ENCODE data around the gene PIGU.

The PIGU gene

DNA sequence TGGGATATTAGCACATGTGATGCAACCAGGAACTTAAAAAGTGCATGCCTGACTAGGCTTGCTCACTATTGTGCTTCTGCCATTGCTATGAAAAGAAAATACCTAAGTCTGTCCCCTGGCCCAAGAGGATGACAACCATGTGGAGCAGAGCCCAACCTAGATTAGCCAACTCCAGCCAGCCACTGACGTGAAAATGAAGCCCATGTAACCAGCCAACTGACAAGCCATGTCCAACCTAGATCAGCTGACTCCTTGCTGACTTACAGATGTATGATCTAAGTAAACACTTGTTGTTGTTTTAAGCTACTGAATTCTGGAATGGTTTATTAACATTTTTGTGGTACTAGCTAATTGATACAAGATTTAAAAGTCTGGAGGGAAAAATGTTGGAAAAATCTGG is 47.5 kb downstream of the PIGU start:
- Histone ChIP-seq H3K9me3 (no peaks in the 10 kb centered on the region), H3K27me3 (no peaks in the 10 kb centered on the region), H3K4me1 (ENCODE audit: control insufficient read depth in 1 of 2, insufficient read depth in 1 of 2, low read depth in 1 of 2, low read length in 1 of 2) (peaks cover 29 to 32% of the 10 kb centered on the region in 2 experiments), H3K4me3 (ENCODE audit: low read depth in 1 of 2, low read length in 1 of 2) (no peak overlapping the region), H3K27ac (no peak overlapping the region), H3K36me3 (no peaks in the 10 kb centered on the region)
- TF ChIP-seq, protein P1, sequence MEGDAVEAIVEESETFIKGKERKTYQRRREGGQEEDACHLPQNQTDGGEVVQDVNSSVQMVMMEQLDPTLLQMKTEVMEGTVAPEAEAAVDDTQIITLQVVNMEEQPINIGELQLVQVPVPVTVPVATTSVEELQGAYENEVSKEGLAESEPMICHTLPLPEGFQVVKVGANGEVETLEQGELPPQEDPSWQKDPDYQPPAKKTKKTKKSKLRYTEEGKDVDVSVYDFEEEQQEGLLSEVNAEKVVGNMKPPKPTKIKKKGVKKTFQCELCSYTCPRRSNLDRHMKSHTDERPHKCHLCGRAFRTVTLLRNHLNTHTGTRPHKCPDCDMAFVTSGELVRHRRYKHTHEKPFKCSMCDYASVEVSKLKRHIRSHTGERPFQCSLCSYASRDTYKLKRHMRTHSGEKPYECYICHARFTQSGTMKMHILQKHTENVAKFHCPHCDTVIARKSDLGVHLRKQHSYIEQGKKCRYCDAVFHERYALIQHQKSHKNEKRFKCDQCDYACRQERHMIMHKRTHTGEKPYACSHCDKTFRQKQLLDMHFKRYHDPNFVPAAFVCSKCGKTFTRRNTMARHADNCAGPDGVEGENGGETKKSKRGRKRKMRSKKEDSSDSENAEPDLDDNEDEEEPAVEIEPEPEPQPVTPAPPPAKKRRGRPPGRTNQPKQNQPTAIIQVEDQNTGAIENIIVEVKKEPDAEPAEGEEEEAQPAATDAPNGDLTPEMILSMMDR (IDR thresholded peaks at IDR 0.05): no peak

DNA sequence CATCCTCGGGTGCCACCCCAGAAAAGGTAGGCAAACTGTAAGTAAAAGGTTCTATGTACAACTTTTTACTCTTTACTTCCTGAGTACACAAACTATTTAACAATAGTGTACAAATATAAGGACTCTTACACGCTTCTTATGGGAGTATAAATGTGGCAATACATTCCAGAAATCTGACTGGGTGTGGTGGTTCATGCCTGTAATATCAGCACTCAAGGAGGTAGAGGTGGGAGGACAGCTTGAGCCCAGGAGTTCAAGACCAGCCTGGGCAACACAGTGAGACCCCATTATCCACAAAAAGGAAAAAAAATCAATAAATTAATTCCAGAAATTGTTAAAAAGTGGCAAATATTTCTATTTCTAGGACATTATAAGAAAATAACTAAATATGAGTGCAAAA is 48.9 kb downstream of the PIGU start:
- TF ChIP-seq, protein P1 (IDR thresholded peaks at IDR 0.05): no peak

DNA sequence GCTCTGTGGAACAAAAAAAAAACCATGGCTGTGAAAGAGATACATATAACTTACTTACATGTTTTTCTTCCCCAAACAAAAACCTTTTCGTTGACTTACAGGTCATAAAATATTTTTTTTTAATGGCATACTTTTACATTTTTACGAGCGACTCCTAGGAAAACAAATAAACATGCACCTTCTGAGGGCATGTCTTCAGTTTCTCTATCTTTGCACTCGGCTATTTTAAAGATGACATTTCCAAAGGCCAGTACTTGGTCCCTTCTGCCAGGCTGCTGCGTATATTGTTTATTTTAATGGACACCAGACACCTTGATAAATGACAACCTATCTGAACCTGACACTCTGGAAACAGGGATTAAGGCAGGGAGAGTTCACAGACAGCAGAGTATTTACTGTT is 49.4 kb downstream of the PIGU start:
- Histone ChIP-seq H3K4me3 (ENCODE audit: low read depth in 1 of 2, low read length in 1 of 2) (no peak overlapping the region), H3K27me3 (no peaks in the 10 kb centered on the region), H3K36me3 (no peaks in the 10 kb centered on the region), H3K4me1 (ENCODE audit: control insufficient read depth in 1 of 2, insufficient read depth in 1 of 2, low read depth in 1 of 2, low read length in 1 of 2) (peaks cover 43 to 46% of the 10 kb centered on the region in 2 experiments), H3K27ac (peak overlapping the region; percentile 58), H3K9me3 (no peaks in the 10 kb centered on the region)
- TF ChIP-seq, protein P1 (IDR thresholded peaks at IDR 0.05): no peak

More for the DNA sequence above, 48.9 kb downstream of the PIGU start:
- Histone ChIP-seq H3K9me3 (no peaks in the 10 kb centered on the region), H3K27me3 (no peaks in the 10 kb centered on the region), H3K27ac (peak overlapping the region; percentile 58), H3K4me3 (ENCODE audit: low read depth in 1 of 2, low read length in 1 of 2) (no peak overlapping the region), H3K4me1 (ENCODE audit: control insufficient read depth in 1 of 2, insufficient read depth in 1 of 2, low read depth in 1 of 2, low read length in 1 of 2) (peaks cover 38 to 40% of the 10 kb centered on the region in 2 experiments), H3K36me3 (no peaks in the 10 kb centered on the region)

DNA sequence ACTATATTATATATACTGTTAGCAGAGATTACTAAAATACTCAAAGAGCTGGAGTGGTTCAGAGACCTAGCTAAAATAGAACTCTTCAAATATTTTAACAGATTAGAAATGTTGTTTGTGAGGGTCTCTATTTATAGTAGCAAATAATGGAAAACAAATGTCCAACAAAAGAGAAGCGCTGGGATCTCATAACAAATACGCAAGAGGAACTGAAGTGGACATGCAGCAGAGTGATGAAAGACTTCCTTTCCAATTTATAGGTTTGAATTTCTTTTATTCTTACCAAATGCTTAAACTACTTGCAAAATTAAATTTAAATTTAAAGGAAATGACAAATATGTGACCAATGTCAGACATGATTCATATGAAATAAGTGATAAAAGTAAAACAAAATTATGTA is 49.9 kb downstream of the PIGU start:
- Histone ChIP-seq H3K4me1 (ENCODE audit: control insufficient read depth in 1 of 2, insufficient read depth in 1 of 2, low read depth in 1 of 2, low read length in 1 of 2) (peaks cover 48 to 50% of the 10 kb centered on the region in 2 experiments), H3K27me3 (no peaks in the 10 kb centered on the region), H3K4me3 (ENCODE audit: low read depth in 1 of 2, low read length in 1 of 2) (no peak overlapping the region), H3K27ac (peak overlapping the region; percentile 58), H3K9me3 (no peaks in the 10 kb centered on the region), H3K36me3 (no peaks in the 10 kb centered on the region)
- TF ChIP-seq, protein P1 (IDR thresholded peaks at IDR 0.05): no peak

DNA sequence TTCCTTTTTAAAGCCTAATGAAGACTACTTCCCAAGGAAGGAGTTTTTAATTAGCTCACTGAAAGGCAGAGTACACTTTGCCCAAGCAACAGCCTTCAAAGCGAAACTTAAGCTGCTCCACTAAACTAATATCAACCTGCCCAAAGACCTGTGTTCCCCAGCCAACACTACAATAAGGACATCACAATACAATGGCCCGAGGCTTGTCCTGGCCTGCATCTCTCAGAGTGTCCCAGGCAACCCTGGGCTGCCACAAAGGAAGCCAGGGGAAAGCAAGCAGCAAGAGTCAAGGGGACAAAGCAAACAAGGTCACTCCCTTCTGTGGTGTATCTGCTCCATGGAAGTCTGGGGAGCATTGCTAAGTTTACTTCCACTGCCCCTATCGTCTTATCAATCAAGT is 52.3 kb downstream of the PIGU start:
- Histone ChIP-seq H3K27ac (peak overlapping the region; percentile 83), H3K9me3 (no peaks in the 10 kb centered on the region), H3K4me3 (ENCODE audit: low read depth in 1 of 2, low read length in 1 of 2) (no peak overlapping the region), H3K27me3 (no peaks in the 10 kb centered on the region), H3K4me1 (ENCODE audit: control insufficient read depth in 1 of 2, insufficient read depth in 1 of 2, low read depth in 1 of 2, low read length in 1 of 2) (peaks cover 57 to 62% of the 10 kb centered on the region in 2 experiments), H3K36me3 (no peaks in the 10 kb centered on the region)
- TF ChIP-seq, protein P1 (IDR thresholded peaks at IDR 0.05): no peak
